Fibroblast of gingiva (primary cell): ENCODE data around the gene TIFAB.
A peak's percentile ranks its signal among the peaks of the same experiment; 100 is the strongest.

Experiments used
- DNase-seq: peaks from one replicate; pipeline ENCODE4 v3.0.0-alpha.2; 2011; ENCODE audit warnings: low read depth

Gene TIFAB

DNA sequence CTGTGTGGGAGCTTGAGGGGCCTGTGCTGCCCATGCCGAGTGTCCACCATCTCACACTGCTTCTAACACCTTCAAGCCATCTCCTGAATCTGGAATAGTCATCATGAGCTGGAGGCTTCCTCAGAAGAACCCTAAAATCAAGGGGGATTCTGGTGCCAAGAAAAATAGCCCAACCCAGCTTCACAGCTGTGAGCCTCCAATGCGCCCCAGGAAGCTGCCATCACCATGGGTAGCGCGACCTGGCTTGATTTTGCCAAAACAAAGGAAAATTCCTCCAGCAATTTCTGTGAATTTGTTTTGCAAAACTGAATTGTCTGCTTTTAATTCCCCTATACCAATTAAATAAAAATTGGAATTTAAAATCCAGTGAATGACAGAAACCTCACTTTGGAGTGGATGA lies 6.2 kb upstream of the TIFAB start:
- DNase-seq: no peak

DNA sequence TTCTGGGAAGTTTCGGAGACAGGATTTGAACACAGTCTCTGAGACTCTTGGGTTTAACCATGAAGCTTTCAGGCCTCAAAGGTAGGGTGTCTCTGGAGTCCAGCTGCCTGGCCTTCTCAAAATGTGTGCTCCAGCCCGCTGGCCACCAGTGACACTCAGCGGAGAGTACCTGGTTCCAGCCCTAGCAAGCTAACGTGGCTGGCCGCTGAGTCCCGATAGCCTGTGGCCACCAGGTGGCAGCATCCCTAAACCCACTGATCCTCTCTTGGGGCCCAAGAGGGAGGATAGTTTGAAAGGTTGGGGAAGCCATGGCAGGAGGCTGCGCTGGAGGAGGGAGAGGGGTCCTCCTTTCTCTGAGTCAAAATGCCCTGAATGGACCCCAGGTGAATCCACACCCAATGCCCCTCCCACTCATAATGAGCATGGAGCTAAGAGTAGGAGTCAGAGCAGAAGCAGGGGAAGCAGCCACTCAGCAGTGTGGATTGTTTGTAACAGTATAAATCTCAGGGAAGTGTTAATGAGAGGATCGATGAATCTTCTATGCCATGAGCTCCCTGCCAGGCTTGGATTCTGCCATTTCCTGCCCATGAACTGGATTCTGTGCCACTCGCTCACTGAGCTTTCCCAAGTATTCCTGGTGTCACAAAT lies 5.4 kb upstream of the TIFAB start:
- peak; percentile 29 for DNase-seq

DNA sequence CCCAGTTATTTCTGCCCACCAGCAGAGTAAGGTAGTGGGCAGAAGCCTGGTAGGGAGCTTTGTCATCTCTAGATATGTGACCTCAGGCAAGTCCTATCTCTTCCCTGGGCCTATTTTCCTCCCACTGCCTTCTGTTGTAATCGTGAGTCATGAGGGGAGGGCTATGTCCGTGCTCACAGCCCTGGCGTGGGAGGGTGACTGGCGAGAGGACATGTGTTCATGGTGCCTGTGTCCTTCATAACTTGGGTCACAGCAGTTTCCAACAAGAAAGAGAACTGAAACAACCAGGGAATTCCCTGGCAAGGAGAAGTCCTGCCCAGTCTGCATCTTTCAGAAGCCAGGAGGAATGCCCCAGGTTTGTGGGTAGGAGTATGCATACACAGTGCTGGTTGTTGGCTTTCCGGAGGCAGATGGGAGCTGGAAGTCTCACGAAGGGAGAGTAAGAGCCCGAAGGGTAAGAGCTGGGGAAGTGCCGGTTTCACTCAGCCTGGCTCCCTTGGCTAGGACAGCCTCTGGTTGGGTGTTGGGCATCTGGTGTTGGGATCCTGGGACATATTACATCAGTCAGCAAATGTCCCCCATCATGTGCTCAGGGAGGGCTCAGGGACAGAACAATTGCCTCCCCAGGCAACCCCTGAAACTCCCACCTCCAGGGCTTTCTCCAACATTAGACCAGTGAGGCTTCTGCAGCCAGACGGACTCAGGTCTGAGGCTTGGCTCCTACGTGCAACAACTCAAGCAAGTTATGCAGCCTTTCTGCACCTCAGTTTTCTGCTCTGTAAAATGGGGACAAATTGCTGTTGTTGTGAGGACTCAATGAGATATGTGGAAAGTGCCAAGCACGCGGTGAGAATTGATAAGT lies 4.3 kb upstream of the TIFAB start:
- peak; percentile 72 for DNase-seq

DNA sequence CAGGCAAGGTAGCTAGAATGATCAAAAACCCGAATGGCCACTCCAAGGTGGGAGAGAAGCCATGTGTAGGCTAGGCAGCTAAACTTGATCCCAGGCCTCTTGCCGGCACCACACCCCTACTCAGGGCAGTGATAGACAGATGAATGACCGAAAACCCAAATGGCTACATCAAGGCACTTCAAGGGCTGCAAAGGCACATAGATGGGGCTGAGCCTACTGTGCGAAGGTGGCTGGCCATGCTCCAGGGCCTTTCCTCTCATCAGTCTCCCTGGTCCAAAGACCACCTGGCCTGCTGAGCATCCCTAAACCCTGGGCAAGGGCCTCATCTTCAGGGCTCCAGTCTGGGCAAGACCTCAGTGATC lies 3.7 kb upstream of the TIFAB start:
- no peak for DNase-seq

DNA sequence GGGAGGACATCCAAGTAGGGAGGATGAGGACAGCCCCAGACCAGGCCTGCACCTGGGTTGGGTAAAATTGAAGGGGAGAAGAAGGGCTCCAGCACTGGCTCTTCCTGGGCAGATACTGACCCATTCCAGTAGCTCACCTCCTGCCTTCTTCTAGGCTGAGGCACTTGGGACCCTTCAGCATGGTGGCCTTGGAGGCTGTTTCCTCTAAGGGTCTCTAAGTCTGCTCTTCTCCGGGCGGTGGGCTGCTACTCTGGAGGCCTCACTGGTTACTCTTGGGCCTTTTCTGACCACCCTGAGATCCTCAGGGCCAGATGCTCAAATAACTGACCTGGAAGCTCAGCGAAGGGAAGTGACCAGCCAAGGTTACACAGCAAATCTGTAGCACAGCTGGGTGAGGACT lies 2.8 kb upstream of the TIFAB start:
- no peak for DNase-seq

DNA sequence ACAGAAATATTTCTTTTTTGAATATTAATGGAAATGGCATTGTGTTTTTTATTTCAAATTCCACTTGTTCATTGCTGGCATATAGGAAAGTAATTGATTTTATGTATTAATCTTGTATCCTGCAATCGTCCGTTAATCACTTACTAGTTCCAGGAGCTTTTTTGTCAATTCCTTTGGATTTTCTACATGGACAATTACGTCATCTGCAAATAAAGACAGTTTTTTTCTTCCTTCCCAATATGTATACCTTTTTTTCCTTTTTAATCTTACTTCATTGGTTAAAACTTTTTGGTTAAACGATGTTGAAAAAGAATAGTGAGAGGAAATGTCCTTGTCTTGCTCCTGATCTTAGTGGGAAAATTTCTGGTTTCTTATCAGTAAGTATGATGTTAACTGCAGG lies 1.5 kb upstream of the TIFAB start:
- DNase-seq: no peak

DNA sequence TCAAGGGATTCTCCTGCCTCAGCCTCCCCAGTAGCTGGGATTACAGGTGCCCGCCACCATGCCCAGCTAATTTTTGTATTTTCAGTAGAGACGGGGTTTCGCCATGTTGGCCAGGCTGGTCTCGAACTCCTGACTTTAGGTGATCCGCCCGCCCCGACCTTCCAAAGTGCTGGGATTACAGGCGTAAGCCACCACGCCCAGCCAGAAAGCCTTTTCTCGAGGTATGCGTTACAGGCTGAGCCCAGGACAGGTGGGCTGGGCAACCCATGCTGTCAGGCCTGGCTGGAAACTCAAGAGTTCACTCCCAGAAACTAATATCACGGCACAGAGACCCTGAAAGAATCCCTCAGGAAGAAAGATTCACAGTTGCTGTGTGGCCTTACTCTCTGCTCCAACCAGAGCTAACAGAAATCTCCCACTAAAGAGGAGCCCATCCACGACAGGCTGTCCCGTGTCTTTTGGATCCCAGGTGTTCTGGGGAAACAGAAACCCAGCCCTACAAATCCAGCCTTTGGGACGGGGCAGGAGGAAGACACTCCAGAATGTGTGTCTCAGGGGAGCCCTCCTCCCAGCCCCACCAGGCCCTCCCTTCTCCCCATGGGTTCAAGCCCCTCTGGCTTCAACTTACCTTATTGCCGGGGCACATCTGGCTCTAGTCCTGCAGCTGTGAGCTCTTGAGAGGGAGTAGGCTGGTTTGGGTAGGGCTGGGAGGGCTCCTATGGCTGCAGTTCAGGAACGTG lies 400 bp downstream of the TIFAB start:
- no peak for DNase-seq

DNA sequence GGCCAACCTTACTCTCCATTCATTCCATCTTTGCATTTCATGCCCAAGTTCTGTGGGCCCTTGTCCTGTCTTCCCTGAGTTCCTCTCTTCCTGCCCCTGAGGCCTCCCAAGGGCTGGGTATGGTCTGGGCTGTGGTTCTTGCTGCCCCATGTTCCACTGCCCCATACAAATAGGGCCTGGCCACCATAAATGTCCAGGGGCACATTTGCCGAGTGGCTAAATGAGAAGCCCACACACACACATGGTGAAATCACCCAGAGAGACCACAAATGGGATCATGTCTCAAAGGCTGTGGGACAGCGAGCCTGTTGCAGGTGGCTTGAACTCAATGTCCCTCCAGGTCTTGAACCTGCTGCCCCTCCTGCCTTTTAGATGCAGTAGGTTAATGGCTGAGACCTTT lies 1.2 kb downstream of the TIFAB start:
- DNase-seq: no peak

DNA sequence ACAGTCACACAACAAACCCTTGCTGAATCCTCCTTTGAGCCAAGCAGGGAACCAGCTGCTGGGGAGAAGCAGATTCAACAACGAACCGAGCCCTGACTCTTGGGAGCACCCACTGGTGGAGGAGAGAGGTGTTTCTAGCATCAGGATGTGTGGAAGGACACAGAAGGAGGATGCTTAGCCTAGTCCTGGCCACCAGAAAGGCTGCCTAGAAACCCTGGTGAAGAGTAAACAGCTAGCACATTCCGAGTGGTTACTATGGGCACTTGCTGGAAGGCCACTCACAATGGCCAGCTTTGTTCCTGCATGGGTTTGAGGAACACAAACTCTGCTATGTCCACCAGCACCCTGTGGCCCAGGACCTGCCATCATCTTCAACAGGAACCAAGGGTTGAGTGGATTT lies 1.8 kb downstream of the TIFAB start:
- DNase-seq: no peak

DNA sequence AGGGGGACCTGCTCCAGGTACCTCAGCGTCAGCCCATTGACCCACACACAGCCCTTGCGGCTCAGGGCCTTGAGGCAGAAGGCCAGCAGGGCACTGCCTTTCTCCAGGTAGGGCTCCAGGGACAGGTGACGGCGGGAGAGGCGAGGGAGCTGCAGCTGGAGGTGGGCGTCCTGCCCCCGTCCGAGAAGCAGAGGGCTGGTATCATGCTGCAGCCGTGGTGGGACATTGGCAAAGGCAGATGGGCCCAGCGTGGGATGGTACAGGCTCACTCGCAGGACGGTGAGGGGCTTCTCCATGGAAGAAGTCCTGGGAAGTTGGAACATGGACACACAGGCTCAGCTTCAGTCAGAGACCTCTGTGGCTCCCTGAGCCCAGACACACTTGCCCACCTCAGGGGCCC lies 2.5 kb downstream of the TIFAB start:
- DNase-seq: no peak

DNA sequence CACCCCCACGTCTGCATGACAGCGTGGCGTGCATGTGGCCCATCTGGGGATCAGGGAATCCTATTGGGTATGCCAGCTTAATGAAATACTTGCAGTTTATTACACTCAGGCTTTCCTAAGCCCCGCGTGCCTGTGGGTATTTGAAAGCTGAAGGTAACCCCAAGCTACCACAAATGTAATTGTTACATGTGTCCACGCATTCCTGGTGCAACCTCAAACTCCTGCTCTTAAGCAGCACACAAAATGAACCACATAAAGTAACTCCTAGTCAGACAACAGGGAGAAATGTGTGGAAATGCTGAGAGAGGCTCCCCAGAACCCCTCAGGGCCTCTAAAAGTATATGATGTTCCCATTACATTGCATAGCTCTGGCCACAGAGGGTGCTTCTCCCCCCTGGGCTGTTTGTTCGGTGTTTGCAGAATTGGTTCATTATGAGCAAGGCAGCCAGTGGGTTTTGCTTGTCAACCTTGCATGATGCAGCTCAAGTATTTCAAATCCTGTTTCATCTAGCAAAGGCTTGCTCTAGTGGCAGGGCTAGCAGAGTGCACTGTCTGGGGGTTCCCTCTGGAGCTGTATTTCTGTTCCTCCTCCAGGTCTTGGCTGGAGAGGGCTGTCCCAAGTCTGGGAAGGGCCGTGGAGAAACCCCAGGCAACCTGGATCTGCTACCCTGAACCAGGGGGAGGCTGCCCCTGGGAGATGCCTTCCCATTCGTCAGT lies 3.2 kb downstream of the TIFAB start:
- no peak for DNase-seq

DNA sequence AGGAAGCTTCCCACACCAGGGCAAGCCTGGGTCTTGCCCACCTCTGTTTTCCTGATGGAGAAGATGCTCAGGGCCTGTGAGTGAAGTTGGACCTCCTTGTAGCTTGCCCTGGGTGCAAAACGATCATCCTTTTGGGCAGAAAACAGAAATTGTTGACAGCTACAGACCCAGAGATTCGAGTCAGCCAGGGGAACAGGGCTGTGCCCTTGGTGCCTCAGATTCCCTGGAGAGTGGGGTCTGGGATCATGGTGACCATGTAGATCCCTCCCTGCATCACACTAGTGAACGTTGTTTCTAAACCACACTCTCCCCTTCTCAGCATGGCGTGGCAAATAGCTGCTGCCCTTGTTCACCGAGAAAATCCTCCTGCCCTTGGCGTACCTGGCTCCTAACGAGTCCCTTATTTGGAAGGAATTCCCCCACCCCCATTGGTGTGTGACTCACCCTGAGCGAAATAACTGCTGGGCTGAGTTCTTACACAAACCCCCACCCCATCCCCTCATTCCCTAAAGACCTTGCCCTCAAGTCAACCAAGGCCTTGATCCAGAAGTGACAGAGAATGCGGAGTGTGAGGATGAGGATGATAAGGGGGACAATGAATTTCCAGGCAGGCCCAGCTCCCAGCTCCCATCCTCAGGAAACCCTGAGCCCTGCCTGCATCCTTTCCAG lies 3.9 kb downstream of the TIFAB start:
- no peak for DNase-seq

DNA sequence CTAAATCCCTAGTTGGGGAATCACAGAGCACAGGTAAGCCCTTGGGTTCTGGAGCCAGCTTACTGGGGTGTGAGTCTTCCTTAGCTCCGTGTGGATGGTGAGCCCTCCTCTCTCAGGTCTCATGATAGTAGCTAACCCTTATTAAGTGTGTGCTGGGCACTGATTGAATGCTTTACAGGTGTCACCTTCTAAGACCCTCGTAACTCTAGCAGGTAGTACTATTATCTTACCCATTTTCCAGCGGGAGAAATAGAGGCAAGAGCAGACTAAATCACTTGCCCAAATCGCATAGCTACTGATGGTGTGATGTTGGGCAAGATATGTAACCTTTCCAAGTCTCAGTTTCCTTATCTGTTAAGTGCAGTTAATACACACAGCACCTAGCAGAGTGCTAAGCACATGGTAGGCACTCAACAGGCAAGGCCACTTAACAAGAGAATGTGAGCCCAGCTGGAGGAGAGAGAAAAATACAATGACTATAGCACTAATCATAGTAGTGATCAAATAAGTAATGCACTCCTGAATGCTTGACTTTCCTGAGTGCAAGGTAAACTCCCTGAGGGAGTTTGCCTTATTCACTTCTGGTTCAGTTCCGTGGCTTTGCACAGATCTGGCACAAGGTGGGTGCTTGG lies 4.7 kb downstream of the TIFAB start, which contains the start of gene DCANP1:
Gene DCANP1, minus strand, starts transcription at position 51 of the 632 bp plus-strand sequence. CDS start 240 bp downstream, outside the sequence.
- DNase-seq: no peak

DNA sequence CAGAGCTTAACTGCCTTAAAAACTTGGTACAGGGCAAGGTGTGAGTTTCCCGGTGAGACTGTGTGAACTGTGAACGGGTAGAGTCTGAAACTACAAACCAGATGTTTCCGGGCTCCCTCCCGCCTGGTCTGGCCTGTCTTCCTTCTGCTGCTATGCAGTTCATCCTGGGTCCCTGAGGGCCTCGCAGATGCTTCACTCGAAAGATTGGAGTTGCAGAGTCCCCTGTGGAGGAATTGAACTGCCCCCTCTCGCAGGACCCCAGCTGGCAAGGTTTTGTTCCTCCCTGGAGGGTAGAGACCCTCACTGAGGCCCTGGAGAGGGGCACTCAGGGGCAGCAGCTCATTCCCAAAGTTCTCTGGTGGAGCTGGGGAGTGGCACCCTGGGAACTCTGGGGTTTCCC lies 5.5 kb downstream of the TIFAB start:
- DNase-seq: no peak

DNA sequence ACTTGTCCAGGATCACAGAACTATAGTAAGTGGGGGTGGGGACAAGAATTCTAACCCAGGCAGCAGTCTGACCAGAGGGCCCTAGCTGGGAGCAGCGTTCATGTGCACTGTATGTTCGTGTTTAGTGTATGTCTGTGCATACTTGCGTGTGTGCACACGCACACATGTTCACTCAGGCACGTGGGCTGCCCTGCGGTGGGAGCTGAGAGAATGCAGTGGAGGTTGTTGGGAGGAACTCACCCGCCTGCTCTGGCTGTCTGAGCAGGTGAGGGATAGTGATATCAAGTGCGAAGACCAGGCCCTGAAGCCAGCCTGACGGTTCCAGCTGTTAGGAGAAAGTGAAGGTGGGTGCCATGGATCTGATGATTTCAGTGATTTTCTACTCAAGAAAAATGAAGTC lies 5.9 kb downstream of the TIFAB start:
- DNase-seq: no peak

DNA sequence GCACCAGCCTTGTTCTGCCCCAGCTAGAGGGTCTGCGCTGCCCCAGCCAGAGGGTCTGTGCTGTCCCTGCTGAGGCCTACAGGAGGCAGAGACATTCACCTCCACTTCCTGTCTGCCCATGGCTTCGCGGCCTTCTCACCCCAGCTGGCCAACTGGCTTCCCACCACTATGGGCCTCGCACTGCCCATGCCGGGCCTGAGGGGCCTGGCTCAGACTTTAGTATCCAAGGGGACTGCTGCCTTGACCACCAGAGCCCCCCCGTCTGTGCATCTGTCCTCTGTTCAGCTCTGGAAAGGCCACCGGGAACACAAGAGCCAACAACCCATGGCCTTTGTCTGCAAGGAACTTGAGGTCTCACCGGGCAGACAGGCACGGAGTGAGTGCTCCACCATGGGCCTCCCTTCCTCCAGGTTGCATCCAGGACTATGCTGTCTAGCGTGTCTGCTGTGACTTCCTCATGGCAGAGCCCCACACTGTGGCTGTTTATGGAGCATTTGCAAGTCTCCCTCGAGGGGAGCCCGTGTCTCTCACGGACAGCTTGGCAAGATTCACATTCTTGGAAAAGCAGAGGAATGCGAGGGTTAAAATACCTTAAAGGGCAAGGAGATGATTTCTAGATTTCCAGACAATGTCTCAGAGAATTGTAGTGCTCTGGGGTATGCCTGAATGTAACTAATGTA lies 6.7 kb downstream of the TIFAB start:
- no peak for DNase-seq

DNA sequence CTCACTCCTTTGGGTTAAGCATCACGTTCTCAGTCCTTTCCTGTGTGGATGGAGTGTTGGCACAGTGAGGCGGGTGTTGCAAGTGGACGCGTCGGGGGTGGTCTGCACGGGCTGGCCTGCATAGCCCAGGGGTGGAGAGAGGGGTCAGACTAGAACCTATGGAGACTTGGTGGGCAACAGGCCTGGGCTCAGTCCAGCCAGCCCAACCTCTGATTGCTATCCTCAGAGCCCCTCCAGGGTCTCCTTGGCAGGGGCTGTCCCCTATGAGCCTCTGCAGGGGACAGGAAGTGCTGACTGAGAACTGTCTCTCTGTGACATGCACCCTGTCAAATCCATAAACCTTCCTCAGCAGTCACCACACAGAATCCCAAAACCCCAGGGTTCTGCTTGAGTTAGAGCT lies 7.3 kb downstream of the TIFAB start:
- no peak for DNase-seq

DNA sequence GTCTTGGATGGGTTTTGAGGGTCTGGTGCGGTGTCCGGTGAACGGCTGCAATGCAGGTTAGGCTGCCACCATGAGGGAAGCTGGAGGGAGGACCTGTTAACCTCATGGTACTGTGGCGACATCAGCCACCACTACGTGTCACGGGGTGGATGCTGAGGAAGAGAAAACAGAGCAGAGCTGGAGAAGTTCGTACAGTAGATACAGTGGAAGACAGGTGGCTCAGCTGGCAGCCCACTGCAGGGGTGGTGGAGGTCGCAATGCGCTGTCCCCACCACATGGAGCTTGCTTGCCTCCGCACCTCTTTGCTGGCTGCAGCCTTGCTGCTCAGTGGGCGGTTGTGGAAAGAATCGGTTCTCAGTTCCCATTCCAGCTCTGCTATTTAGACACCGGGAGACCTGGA lies 7.8 kb downstream of the TIFAB start:
- DNase-seq: no peak

DNA sequence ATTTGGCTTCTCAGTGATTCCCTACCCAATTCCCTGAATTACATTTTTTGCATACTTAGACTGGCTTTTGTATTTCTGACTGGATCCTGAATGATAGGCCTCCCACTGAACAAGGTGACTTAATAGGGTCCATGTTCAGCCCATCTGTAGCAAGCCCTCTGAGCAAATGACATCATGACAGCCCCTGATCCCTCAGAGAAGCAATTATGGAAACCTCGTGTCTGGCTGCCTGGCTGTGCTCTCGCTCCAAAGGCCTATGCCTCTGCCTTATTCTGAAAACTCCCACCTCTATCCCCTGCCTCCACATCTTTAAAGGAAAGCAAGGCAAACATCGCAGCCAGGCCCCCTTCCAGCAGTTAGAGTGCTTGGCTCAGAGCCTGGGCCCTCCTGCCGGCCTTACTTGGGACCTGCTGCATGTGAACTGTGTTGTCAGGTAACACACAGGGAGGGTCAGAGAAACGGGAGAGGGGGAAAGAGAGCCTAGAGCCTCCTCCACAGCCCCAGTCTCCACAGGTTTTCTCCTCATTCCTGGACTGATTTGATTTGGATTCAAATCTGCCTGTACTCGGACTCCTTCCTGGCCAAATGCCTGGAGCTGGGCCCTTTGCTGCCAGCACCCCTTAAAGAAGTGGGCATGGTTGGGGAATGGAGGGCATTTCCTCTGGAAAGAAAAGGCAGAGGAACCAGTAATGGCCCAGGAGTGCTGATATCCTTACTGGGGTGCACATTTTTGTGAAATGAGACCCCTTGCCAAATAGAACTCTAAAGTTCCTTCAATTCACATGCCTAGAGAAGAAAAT lies 8.8 kb downstream of the TIFAB start:
- DNase-seq: no peak
